SK-N-SH (cell line): ENCODE results near the gene GNAS-AS1. TPM values are rescaled to one million over a fixed set of nuclear protein-coding genes. Genes with fewer than 3 reads are reported as not detected.

Experiments used
- CTCF ChIA-PET: fragments of 300-600, 350-600 bp; formaldehyde crosslinking; extraction: SDS; loops from one replicate; lab custom pipeline; 2021; lab: Yijun Ruan, JAX
- POLR2A ChIA-PET: fragments of 350-600 bp; sonication (Branson Sonifier 250); formaldehyde crosslinking; extraction: SDS; loops from one replicate; lab custom pipeline; 2020; ENCODE audit warnings: antibody characterized with exemption, inconsistent platforms; lab: Yijun Ruan, JAX
- DNase-seq: peaks from one replicate; pipeline ENCODE4 v3.0.0; 2012
- H2AFZ ChIP-seq: fragments of 200-600 bp; sonication (generic); 2 replicates; pipeline ENCODE4 v1.8.1; 2016; ENCODE audit warnings: antibody characterized with exemption, mild to moderate bottlenecking, low read depth
- H3F3A ChIP-seq: fragments of 200-600 bp; sonication (generic); replicated peaks from 2 replicates; pipeline ENCODE3; 2016; ENCODE audit warnings: antibody characterized with exemption, mild to moderate bottlenecking; ENCODE audit not compliant: insufficient read depth
- H3K27ac ChIP-seq, 2 experiments: fragments of 200-500 bp in 1 of 2; fragments of 200-600 bp in 1 of 2; sonication (Bioruptor generic) in 1 of 2; sonication (generic), shearing (Covaris generic) in 1 of 2; 2 replicates each; pipeline versions ENCODE4 v1.5.1 to v1.6.1; 2014 to 2016; ENCODE audit warnings: low read depth in 2 of 2, inconsistent platforms in 1 of 2, low read length in 1 of 2, mild to moderate bottlenecking in 1 of 2, mixed read lengths in 1 of 2
- H3K27me3 ChIP-seq: fragments of 200-600 bp; sonication (generic), shearing (Covaris generic); 2 replicates; pipeline ENCODE4 v1.6.1; 2016; ENCODE audit warnings: mixed run types; ENCODE audit not compliant: insufficient read depth
- H3K36me3 ChIP-seq, 2 experiments: fragments of 200-500 bp in 1 of 2; fragments of 200-600 bp in 1 of 2; sonication (Bioruptor generic) in 1 of 2; sonication (generic) in 1 of 2; replicated peaks in 1 of 2; 2 replicates each; pipeline versions ENCODE3 to v1.5.1; 2014 to 2016; ENCODE audit warnings: low read length in 1 of 2, mild to moderate bottlenecking in 1 of 2; ENCODE audit not compliant: insufficient read depth in 2 of 2, control insufficient read depth in 1 of 2
- H3K4me1 ChIP-seq, 2 experiments: fragments of 200-500 bp in 1 of 2; fragments of 200-600 bp in 1 of 2; sonication (Bioruptor generic) in 1 of 2; sonication (generic), shearing (Covaris generic) in 1 of 2; 2 replicates each; pipeline versions ENCODE4 v1.5.1 to v1.6.1; 2014 to 2016; ENCODE audit warnings: low read depth in 1 of 2, low read length in 1 of 2, mixed run types in 1 of 2; ENCODE audit not compliant: insufficient read depth in 2 of 2, control insufficient read depth in 1 of 2
- H3K4me2 ChIP-seq: fragments of 200-600 bp; sonication (generic), shearing (Covaris generic); 2 replicates; pipeline ENCODE4 v1.6.1; 2017; ENCODE audit warnings: mixed run types
- H3K4me3 ChIP-seq, 2 experiments: fragments of 200-500 bp in 1 of 2; fragments of 200-600 bp in 1 of 2; sonication (Bioruptor generic) in 1 of 2; sonication (generic), shearing (Covaris generic) in 1 of 2; 2 replicates each; pipeline versions ENCODE4 v1.5.1 to v1.8.1; 2014 to 2016; ENCODE audit warnings: low read depth in 2 of 2, inconsistent platforms in 1 of 2, low read length in 1 of 2, mild to moderate bottlenecking in 1 of 2, mixed read lengths in 1 of 2, moderate library complexity in 1 of 2
- H3K79me2 ChIP-seq: fragments of 200-600 bp; sonication (generic); 2 replicates; pipeline ENCODE4 v1.8.1; 2017; ENCODE audit warnings: mild to moderate bottlenecking; ENCODE audit not compliant: insufficient read depth
- H3K9ac ChIP-seq: fragments of 200-600 bp; sonication (generic); 2 replicates; pipeline ENCODE4 v1.6.1; 2017; ENCODE audit warnings: mixed run types
- H3K9me2 ChIP-seq: fragments of 200-600 bp; sonication (generic); 2 replicates; pipeline ENCODE4 v1.6.1; 2017; ENCODE audit warnings: mixed run types
- H3K9me3 ChIP-seq: fragments of 200-600 bp; sonication (generic); 2 replicates; pipeline ENCODE4 v1.6.1; 2017; ENCODE audit warnings: mixed run types, mild to moderate bottlenecking, moderate library complexity
- H4K20me1 ChIP-seq: fragments of 200-600 bp; sonication (generic); 2 replicates; pipeline ENCODE4 v1.6.1; 2017; ENCODE audit warnings: mild to moderate bottlenecking, mixed run types; ENCODE audit not compliant: insufficient read depth
- CTCF ChIP-seq: fragments of 200-600 bp; sonication (generic); IDR thresholded peaks from 2 replicates; pipeline ENCODE4 v1.6.1; 2017; ENCODE audit warnings: antibody characterized with exemption, mild to moderate bottlenecking, moderate library complexity
- ELF1 ChIP-seq: IDR thresholded peaks from 2 replicates; pipeline ENCODE4 v1.4.0; 2012
- FOSL2 ChIP-seq: IDR thresholded peaks from 2 replicates; pipeline ENCODE4 v1.4.0; 2012; ENCODE audit warnings: low read depth, mild to moderate bottlenecking, moderate library complexity, borderline replicate concordance
- FOXJ3 ChIP-seq: sonication (generic); formaldehyde crosslinking; IDR thresholded peaks from 2 replicates; pipeline ENCODE4 v1.5.1; 2020; ENCODE audit warnings: mild to moderate bottlenecking, missing genetic modification reagents
- GABPA ChIP-seq: IDR thresholded peaks from 2 replicates; pipeline ENCODE4 v1.4.0; 2012; ENCODE audit warnings: low read depth, mild to moderate bottlenecking
- GATA2 ChIP-seq: sonication (generic); formaldehyde crosslinking; IDR thresholded peaks from 2 replicates; pipeline ENCODE4 v1.5.0; 2020; ENCODE audit warnings: mild to moderate bottlenecking, missing genetic modification reagents
- JUND ChIP-seq: IDR thresholded peaks from 2 replicates; pipeline ENCODE4 v1.4.0; 2012
- MAX ChIP-seq: IDR thresholded peaks from 2 replicates; pipeline ENCODE4 v1.4.0; 2012; ENCODE audit warnings: low read depth
- MEF2A ChIP-seq: IDR thresholded peaks from 2 replicates; pipeline ENCODE4 v1.4.0; 2012; ENCODE audit warnings: low read depth, borderline replicate concordance
- MXI1 ChIP-seq: IDR thresholded peaks from 2 replicates; pipeline ENCODE4 v1.6.1; 2012; ENCODE audit warnings: mild to moderate bottlenecking, low read depth, low read length, improper control_type of control experiment
- NRF1 ChIP-seq: IDR thresholded peaks from 2 replicates; pipeline ENCODE4 v1.6.1; 2012; ENCODE audit warnings: low read depth, mild to moderate bottlenecking, low read length
- REST ChIP-seq: IDR thresholded peaks from 2 replicates; pipeline ENCODE4 v1.6.1; 2012; ENCODE audit warnings: mild to moderate bottlenecking, low read depth, low read length, moderate library complexity
- RFX5 ChIP-seq: IDR thresholded peaks from 2 replicates; pipeline ENCODE4 v1.6.1; 2012; ENCODE audit warnings: mild to moderate bottlenecking, improper control_type of control experiment, low read length
- SIN3A ChIP-seq: IDR thresholded peaks from 2 replicates; pipeline ENCODE4 v1.6.1; 2012; ENCODE audit warnings: low read depth, mild to moderate bottlenecking, low read length, moderate library complexity, borderline replicate concordance
- TAF1 ChIP-seq: IDR thresholded peaks from 2 replicates; pipeline ENCODE4 v1.6.1; 2012; ENCODE audit warnings: low read depth, mild to moderate bottlenecking, low read length, moderate library complexity, borderline replicate concordance
- YY1 ChIP-seq: IDR thresholded peaks from 2 replicates; pipeline ENCODE4 v1.4.0; 2012; ENCODE audit warnings: low read depth, mild to moderate bottlenecking
- WGBS: methylation state at CpG from one replicate; pipeline ENCODE4 v1.1.6; 2017; ENCODE audit warnings: low lambda C conversion rate; 5-methylcytosine and 5-hydroxymethylcytosine counted together
- polyA plus RNA-seq, 3 experiments: library from polyadenylated mRNA; depleted of rRNA; stranded (reverse); fragments of >200 nt; gene quantifications; 2 replicates each; pipeline ENCODE4 v1.2.3, GENCODE V29; 2012
- TF ChIP-seq, protein P1 (sequence below): IDR thresholded peaks from 2 replicates; pipeline ENCODE4 v1.4.0; 2012; ENCODE audit warnings: low read depth, borderline replicate concordance
- TF ChIP-seq, protein P2 (sequence below): fragments of 150-350 bp; IDR thresholded peaks from 2 replicates; pipeline ENCODE4 v1.6.1; 2017; ENCODE audit warnings: antibody characterized with exemption, low read length, low read depth, borderline replicate concordance

The GNAS-AS1 gene
- polyA plus RNA-seq, 1 of the 3 experiments (the other 2 are of a cell fraction): 1.5 TPM

DNA sequence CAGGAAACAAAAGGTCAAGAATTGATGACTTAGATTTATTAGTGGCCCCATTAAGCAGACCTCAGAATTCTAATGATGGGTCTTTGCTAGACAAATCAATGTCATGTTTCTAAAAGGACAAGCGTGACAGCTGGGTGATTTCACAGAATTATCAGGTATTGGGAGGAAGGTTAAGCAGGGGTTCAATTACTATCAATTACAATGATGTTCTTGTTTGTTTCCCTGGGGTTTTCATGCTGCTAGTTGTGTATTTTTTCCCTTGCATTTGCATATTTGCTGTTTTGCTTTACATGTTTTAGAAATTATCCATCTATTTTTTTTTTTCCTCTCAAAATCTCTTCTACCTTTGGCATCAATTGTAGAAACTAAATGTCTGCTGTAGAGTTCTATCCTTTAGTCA, 29.7 kb upstream of the GNAS-AS1 start:
- Histone ChIP-seq H3K9ac (no peak overlapping the region), H3K4me3 (no peak overlapping the region), H3K4me1 (peaks cover 3 to 60% of the 10 kb centered on the region in 2 experiments), H3K36me3 (peaks cover 0 to 4% of the 10 kb centered on the region in 2 experiments), H3K27me3 (no peaks in the 10 kb centered on the region), H3K4me2 (no peak overlapping the region), H2AFZ (no peak overlapping the region), H3K79me2 (no peaks in the 10 kb centered on the region), H4K20me1 (no peaks in the 10 kb centered on the region), H3F3A (peaks cover 5% of the 10 kb centered on the region), H3K9me3 (no peaks in the 10 kb centered on the region), H3K27ac (peak overlapping the region in 1 of 2 experiments; percentile 99; a peak in 2 of 4 replicates), H3K9me2 (no peaks in the 10 kb centered on the region)
- CTCF ChIA-PET: interaction anchor here (1.3 to 5.9 kb wide), 5 partner anchors 11 to 575 kb away, joined by 4 to 27 read pairs (median 11); no protein-coding TSS in a partner anchor
- DNase-seq: no peak
- 83% methylated on average over 1 of the region's 1 CpG for WGBS
- TF ChIP-seq MAX: no peak
- TF ChIP-seq NRF1: no peak
- no peak for TF ChIP-seq MXI1
- no peak for TF ChIP-seq SIN3A
- no peak for TF ChIP-seq FOXJ3 (CRISPR knock-in tag)
- TF ChIP-seq, protein P1, sequence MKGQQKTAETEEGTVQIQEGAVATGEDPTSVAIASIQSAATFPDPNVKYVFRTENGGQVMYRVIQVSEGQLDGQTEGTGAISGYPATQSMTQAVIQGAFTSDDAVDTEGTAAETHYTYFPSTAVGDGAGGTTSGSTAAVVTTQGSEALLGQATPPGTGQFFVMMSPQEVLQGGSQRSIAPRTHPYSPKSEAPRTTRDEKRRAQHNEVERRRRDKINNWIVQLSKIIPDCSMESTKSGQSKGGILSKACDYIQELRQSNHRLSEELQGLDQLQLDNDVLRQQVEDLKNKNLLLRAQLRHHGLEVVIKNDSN: no peak
- TF ChIP-seq GABPA: no peak
- TF ChIP-seq YY1: no peak
- no peak for TF ChIP-seq TAF1
- TF ChIP-seq CTCF: no peak
- TF ChIP-seq, protein P2, sequence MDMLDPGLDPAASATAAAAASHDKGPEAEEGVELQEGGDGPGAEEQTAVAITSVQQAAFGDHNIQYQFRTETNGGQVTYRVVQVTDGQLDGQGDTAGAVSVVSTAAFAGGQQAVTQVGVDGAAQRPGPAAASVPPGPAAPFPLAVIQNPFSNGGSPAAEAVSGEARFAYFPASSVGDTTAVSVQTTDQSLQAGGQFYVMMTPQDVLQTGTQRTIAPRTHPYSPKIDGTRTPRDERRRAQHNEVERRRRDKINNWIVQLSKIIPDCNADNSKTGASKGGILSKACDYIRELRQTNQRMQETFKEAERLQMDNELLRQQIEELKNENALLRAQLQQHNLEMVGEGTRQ: no peak
- TF ChIP-seq RFX5: no peak
- no peak for TF ChIP-seq REST
- no peak for TF ChIP-seq MEF2A
- TF ChIP-seq FOSL2: no peak
- TF ChIP-seq JUND: no peak
- TF ChIP-seq ELF1: no peak
- TF ChIP-seq GATA2 (CRISPR knock-in tag): no peak
- POLR2A ChIA-PET: interaction anchor here (0.9 to 1.4 kb wide), 2 partner anchors 9 kb away, joined by 4 to 5 read pairs; no protein-coding TSS in a partner anchor
